B cell (primary cell): ENCODE measurements around the gene SCUBE1. TPM values are rescaled to one million over a fixed set of nuclear protein-coding genes. Genes with fewer than 3 reads are reported as not detected.

Experiments
- ATAC-seq: fragments of 200-7000 bp; cut with Tn5 transposase; one replicate; pipeline ENCODE4 v1.10.0; 2021; ENCODE audit warnings: low read depth, mild to moderate bottlenecking, moderate number of reproducible peaks, moderate library complexity
- CTCF ChIA-PET: fragments of 350-600 bp; sonication (Branson Sonifier 250); formaldehyde crosslinking; loops from one replicate; lab custom pipeline; 2021; ENCODE audit warnings: antibody characterized with exemption, inconsistent platforms; lab: Charles Lee
- POLR2A ChIA-PET: fragments of 350-600 bp; sonication (Branson Sonifier 250); formaldehyde crosslinking; loops from one replicate; lab custom pipeline; 2021; ENCODE audit warnings: antibody characterized with exemption; lab: Charles Lee
- DNase-seq: peaks from one replicate; pipeline ENCODE4 v3.0.0; 2013
- H2AFZ ChIP-seq: 2 replicates; pipeline ENCODE4 v1.6.1; 2012; ENCODE audit warnings: mild to moderate bottlenecking, low read depth, low read length; ENCODE audit not compliant: insufficient read depth, poor library complexity, severe bottlenecking
- H3K27ac ChIP-seq, 2 donors: 1 replicate in 1 of 2; 2 replicates in 1 of 2; pipeline ENCODE4 v1.5.1; 2012 to 2013; ENCODE audit warnings: low read length in 2 of 2, mild to moderate bottlenecking in 2 of 2, moderate library complexity in 1 of 2
- H3K27me3 ChIP-seq, 4 experiments: fragments of 200-600 bp in 1 of 4; sonication (generic) in 1 of 4; replicated peaks in 1 of 4; 1 replicate in 2 of 4; 2 replicates in 2 of 4; pipeline versions ENCODE4 v1.6.1 to v1.7.0; 2013 to 2016; ENCODE audit warnings: low read length in 3 of 4, mild to moderate bottlenecking in 2 of 4, mixed read lengths in 1 of 4, moderate library complexity in 1 of 4; ENCODE audit not compliant: insufficient read depth in 4 of 4, control insufficient read depth in 3 of 4; ENCODE audit errors: control extremely low read depth in 1 of 4
- H3K36me3 ChIP-seq, 2 experiments: replicated peaks in 1 of 2; 1 replicate in 1 of 2; 2 replicates in 1 of 2; pipeline versions ENCODE4 v1.6.1 to v1.7.1; 2013; ENCODE audit warnings: low read length in 1 of 2; ENCODE audit not compliant: insufficient read depth in 2 of 2, control insufficient read depth in 1 of 2; ENCODE audit errors: control extremely low read depth in 1 of 2, extremely low read depth in 1 of 2
- H3K4me1 ChIP-seq, 2 donors: fragments of 200-600 bp in 1 of 2; sonication (generic) in 1 of 2; 1 replicate in 1 of 2; 2 replicates in 1 of 2; pipeline versions ENCODE4 v1.5.1 to v1.6.1; 2013 to 2017; ENCODE audit warnings: low read length in 2 of 2; ENCODE audit not compliant: control insufficient read depth in 2 of 2, insufficient read depth in 2 of 2
- H3K4me2 ChIP-seq: replicated peaks from 2 replicates; pipeline ENCODE3; 2012; ENCODE audit warnings: mild to moderate bottlenecking, low read depth, low read length; ENCODE audit not compliant: poor library complexity, severe bottlenecking
- H3K4me3 ChIP-seq, 5 experiments: fragments of 200-600 bp in 1 of 5; sonication (generic) in 1 of 5; 1 replicate in 3 of 5; 2 replicates in 2 of 5; pipeline versions ENCODE4 v1.5.1 to v1.7.0; 2011 to 2016; ENCODE audit warnings: low read length in 4 of 5, mild to moderate bottlenecking in 4 of 5, low read depth in 2 of 5, control low read depth in 1 of 5, moderate library complexity in 1 of 5; ENCODE audit not compliant: insufficient read depth in 1 of 5; ENCODE audit errors: control extremely low read depth in 1 of 5, extremely low read depth in 1 of 5
- H3K79me2 ChIP-seq: fragments of 200-600 bp; sonication (generic); one replicate; pipeline ENCODE4 v1.6.0; 2016; ENCODE audit warnings: low read length; ENCODE audit not compliant: control insufficient read depth, insufficient read depth
- H3K9ac ChIP-seq: fragments of 200-600 bp; sonication (generic); 2 replicates; pipeline ENCODE4 v1.6.1; 2017; ENCODE audit warnings: mild to moderate bottlenecking, low read length, moderate library complexity
- H3K9me3 ChIP-seq, 3 donors: one replicate each; pipeline versions ENCODE4 v1.6.1 to v1.7.1; 2013; ENCODE audit warnings: low read length in 2 of 3; ENCODE audit not compliant: control insufficient read depth in 2 of 3, insufficient read depth in 1 of 3; ENCODE audit errors: control extremely low read depth in 1 of 3
- H4K20me1 ChIP-seq: 2 replicates; pipeline ENCODE4 v1.6.0; 2012; ENCODE audit warnings: mild to moderate bottlenecking, low read length; ENCODE audit not compliant: insufficient read depth, control insufficient read depth, poor library complexity, severe bottlenecking
- H3K27ac Mint-ChIP-seq: one replicate; pipeline ENCODE4 v1.8.0; 2021; ENCODE audit warnings: mixed read lengths
- H3K27me3 Mint-ChIP-seq: one replicate; pipeline ENCODE4 v1.8.0; 2021; ENCODE audit warnings: mixed read lengths
- H3K4me1 Mint-ChIP-seq: one replicate; pipeline ENCODE4 v1.8.0; 2021; ENCODE audit warnings: mixed read lengths
- H3K4me3 Mint-ChIP-seq: one replicate; pipeline ENCODE4 v1.8.0; 2021; ENCODE audit warnings: mixed read lengths
- H3K9me3 Mint-ChIP-seq: one replicate; pipeline ENCODE4 v1.8.0; 2022; ENCODE audit warnings: mixed read lengths; ENCODE audit not compliant: insufficient read depth
- CTCF ChIP-seq: fragments of 200-600 bp; IDR thresholded peaks from one replicate; pipeline ENCODE4 v1.8.0; 2022; ENCODE audit warnings: antibody characterized with exemption, mild to moderate bottlenecking
- EZH2 ChIP-seq: IDR thresholded peaks from 2 replicates; pipeline ENCODE4 v1.6.1; 2012; ENCODE audit warnings: borderline replicate concordance, low read depth, mild to moderate bottlenecking, moderate library complexity, low read length; ENCODE audit not compliant: insufficient read depth, poor library complexity, severe bottlenecking
- WGBS: methylation state at CpG from one replicate; pipeline ENCODE4 v1.1.5; 2013; ENCODE audit warnings: missing lambda C conversion rate; ENCODE audit not compliant: insufficient coverage; 5-methylcytosine and 5-hydroxymethylcytosine counted together
- intact Hi-C: fragments of 100-400 bp; cut with micrococcal nuclease; formaldehyde crosslinking; loops from one replicate; pipeline ENCODE4 v1.10.0; 2022
- polyA plus RNA-seq: library from polyadenylated mRNA; depleted of rRNA; stranded (reverse); fragments of >200 nt; gene quantifications from 2 replicates; pipeline ENCODE4 v1.2.3, GENCODE V29; 2012
- total RNA-seq, 2 donors: library from RNA; stranded (reverse); fragments of 120-200 nt in 1 of 2; gene quantifications; 1 replicate in 1 of 2; 2 replicates in 1 of 2; pipeline versions ENCODE4 v1.2.3 to v1.2.4, GENCODE V29; 2013 to 2022

The SCUBE1 gene
- total and polyA plus RNA-seq, 2 donors (not counting 1 experiment from before 2014, with no cell fraction given) = not detected

DNA sequence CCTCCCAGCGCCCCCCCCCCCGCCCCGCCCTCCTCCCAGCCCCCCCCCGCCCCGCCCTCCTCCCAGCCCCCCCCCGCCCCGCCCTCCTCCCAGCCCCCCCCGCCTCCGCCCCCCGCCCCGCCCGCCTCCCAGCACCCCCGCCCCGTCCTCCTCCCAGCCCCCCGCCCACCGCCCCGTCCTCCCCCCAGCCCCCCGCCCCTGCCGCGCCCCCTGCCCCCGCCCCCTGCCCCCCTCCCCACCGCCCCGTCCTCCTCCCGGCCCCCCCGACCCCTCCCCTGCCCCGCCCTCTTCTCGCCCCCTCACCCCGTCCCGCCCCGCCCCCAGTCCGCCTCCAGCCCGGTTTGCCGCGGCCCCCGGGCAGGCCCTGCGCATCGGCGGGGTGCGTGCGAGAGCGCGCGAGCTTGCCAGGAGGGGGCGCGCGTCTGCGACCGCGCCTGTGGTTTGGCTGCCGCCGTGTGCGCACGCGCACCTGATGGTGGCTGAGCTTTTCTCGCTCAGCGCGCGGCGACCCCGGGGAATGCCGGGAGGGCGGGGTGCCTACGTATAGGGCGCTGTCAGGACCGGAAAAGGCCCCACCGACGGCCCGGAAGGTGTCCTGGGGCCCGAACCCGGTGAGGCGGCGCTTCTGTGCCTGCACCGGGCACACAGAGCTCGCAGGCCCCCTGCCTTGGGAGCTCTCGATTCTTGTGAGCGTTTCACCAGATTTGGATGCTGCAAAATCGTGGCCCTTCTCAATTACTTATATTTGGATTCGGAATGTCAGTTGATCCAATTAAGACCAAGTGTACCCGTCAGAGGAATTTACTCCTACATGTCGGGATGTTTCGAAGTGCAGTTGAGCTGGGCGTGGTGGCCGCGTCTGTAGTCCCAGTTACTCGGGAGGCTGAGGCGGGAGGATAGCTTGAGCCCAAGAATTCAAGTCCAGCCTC, 155.7 kb downstream of the SCUBE1 start:
- peak; percentile 70 for TF ChIP-seq CTCF
- TF ChIP-seq EZH2 = no peak
- intact Hi-C loops = loop anchor here (1.0 to 5.0 kb wide), 3 partner anchors 35 to 770 kb away; partner anchors contain the start of gene SAMM50
- WGBS = 2% methylated on average over 52 of the region's 86 CpGs

More for the DNA sequence above, 155.7 kb downstream of the SCUBE1 start:
- H3K27me3 ChIP-seq = peaks cover 0 to 11% (median 0%) of the 10 kb centered on the region in 4 experiments
- H3K4me1 ChIP-seq = peaks cover 14 to 19% of the 10 kb centered on the region in 2 donors
- H2AFZ ChIP-seq = peak overlapping the region; percentile 82
- ATAC-seq = peak; percentile 85
- ChIA-PET CTCF (interaction anchor here (0.6 to 1.2 kb wide), 2 partner anchors 39 to 204 kb away, joined by 3 to 4 read pairs; no protein-coding TSS in a partner anchor), POLR2A (interaction anchor here (0.6 to 1.5 kb wide), 6 partner anchors 36 to 791 kb away, joined by 3 to 4 read pairs (median 3); partner anchors contain the start of genes MCAT, SCUBE1 and TSPO)
- peak overlapping the region; percentile 74 for H3K4me2 ChIP-seq
- H3K4me3 ChIP-seq = peak overlapping the region; percentile 47 to 67 (median 58)
- H3K9me3 Mint-ChIP-seq = peaks cover 3% of the 10 kb centered on the region
- peak overlapping the region; percentile 96 for H3K27ac Mint-ChIP-seq
- DNase-seq = peak; percentile 99
- H3K36me3 ChIP-seq = peaks cover 0 to 3% of the 10 kb centered on the region in 2 experiments
- H3K27ac ChIP-seq = peak overlapping the region; percentile 95 to 98
- peaks cover 8% of the 10 kb centered on the region for H3K27me3 Mint-ChIP-seq
- H3K9me3 ChIP-seq = peaks cover 1 to 9% (median 3%) of the 10 kb centered on the region in 3 donors
- H3K79me2 ChIP-seq = peaks cover 23% of the 10 kb centered on the region
- H3K4me3 Mint-ChIP-seq = peak overlapping the region; percentile 88
- H3K9ac ChIP-seq = peak overlapping the region; percentile 67
- H4K20me1 ChIP-seq = peaks cover 12% of the 10 kb centered on the region
- H3K4me1 Mint-ChIP-seq = peaks cover 18% of the 10 kb centered on the region
